ENCODE results near the gene TTC17.

The TTC17 gene

DNA sequence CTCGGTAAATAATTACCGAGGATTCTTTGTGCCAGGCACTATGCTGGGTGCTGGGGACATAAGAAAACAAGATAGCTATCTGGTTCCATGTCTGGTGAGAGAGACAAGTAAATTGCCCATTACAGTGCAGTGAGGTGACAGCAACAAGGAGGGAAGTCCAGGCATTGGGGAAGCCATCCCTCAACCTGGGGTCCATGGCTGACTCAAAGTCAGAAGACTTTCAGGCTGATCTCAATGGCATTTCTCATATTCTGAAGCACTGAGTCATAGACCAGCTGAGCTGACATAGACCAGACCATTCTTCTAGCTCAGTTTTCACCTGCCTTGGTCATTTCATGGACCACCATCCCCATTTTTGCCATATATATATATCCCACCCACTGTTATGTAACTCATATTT, 158.8 kb downstream of the TTC17 start:
- Mint-ChIP-seq H3K4me3 (no peak overlapping the region), H3K36me3 (no peaks in the 10 kb centered on the region), H3K4me1 (ENCODE audit: low read depth) (peaks cover 8% of the 10 kb centered on the region), H3K27me3 (peaks cover 15% of the 10 kb centered on the region), H3K27ac (no peak overlapping the region), H3K9me3 (ENCODE audit: low read depth) (peaks cover 5% of the 10 kb centered on the region)

- H3K4me3 Mint-ChIP-seq, result no peak overlapping the region
- H3K36me3 Mint-ChIP-seq, result no peaks in the 10 kb centered on the region
- H3K9me3 Mint-ChIP-seq (ENCODE audit: low read depth), result peaks cover 5% of the 10 kb centered on the region
- peaks cover 13% of the 10 kb centered on the region for H3K27me3 Mint-ChIP-seq
- H3K4me1 Mint-ChIP-seq (ENCODE audit: low read depth), result peaks cover 8% of the 10 kb centered on the region
- H3K27ac Mint-ChIP-seq, result no peak overlapping the region
Observed at GRCh38 chr11:43518408-43519160, 159.9 kb downstream of the TTC17 start.

DNA sequence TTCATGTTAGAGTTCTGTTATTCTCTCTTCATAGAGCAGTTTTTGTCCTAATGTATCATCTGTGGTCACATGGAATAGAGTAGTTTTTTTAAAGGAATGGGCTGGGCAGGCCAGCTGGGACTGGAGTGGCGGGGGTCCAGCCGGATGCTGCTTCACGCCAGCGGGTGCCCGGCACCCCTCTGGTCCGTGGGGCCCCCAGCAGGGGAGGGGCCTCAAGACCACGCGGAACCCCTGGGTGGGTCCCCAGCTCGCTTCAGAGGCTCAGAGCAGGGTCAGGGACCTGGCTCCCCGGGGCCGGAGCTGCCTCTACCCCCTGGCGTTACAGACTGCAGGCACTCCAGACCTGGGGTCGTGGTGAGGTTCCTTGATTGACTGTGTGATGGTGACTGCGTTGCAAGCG, 162.8 kb downstream of the TTC17 start:
- Mint-ChIP-seq H3K4me3 (no peak overlapping the region), H3K9me3 (ENCODE audit: low read depth) (peaks cover 9% of the 10 kb centered on the region), H3K36me3 (no peaks in the 10 kb centered on the region), H3K4me1 (ENCODE audit: low read depth) (peaks cover 8% of the 10 kb centered on the region), H3K27ac (no peak overlapping the region), H3K27me3 (peaks cover 15% of the 10 kb centered on the region)

- peaks cover 2% of the 10 kb centered on the region for H3K4me1 Mint-ChIP-seq (ENCODE audit: low read depth)
- H3K9me3 Mint-ChIP-seq (ENCODE audit: low read depth), result peaks cover 9% of the 10 kb centered on the region
- no peak overlapping the region for H3K4me3 Mint-ChIP-seq
- H3K27me3 Mint-ChIP-seq, result peaks cover 8% of the 10 kb centered on the region
- no peak overlapping the region for H3K27ac Mint-ChIP-seq
- no peaks in the 10 kb centered on the region for H3K36me3 Mint-ChIP-seq
Observed at GRCh38 chr11:43523632-43524031, 164.9 kb downstream of the TTC17 start.

DNA sequence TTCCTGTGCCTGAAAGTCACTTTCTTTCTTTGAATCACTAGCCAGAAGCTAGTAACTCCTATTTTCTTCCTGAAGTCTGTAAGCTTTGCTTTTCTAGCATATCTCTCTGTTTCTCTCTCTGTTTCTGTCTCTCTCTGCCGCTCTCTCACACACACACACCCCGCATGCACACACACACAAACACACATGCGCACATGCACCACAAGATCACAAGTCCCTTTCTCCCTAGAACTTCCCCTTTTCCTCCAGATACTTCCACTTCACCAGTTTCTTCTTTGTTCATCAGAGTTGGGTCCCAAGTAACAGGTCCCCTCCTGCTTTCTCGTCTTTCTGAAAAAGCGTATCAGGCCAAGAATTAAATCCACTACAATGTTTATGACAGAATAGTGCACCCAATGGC, 173.3 kb downstream of the TTC17 start:
- H3K27ac Mint-ChIP-seq, result no peak overlapping the region
- H3K4me3 Mint-ChIP-seq, result no peak overlapping the region
- no peaks in the 10 kb centered on the region for H3K9me3 Mint-ChIP-seq (ENCODE audit: low read depth)
- H3K27me3 Mint-ChIP-seq, result peaks cover 15% of the 10 kb centered on the region
- no peaks in the 10 kb centered on the region for H3K36me3 Mint-ChIP-seq
- no peaks in the 10 kb centered on the region for H3K4me1 Mint-ChIP-seq (ENCODE audit: low read depth)

GRCh38 chr11:43537833-43538615, 179.3 kb downstream of the TTC17 start:
- peaks cover 37% of the 10 kb centered on the region for H3K27me3 Mint-ChIP-seq
- H3K4me1 Mint-ChIP-seq (ENCODE audit: low read depth), result no peaks in the 10 kb centered on the region
- no peak overlapping the region for H3K4me3 Mint-ChIP-seq
- H3K27ac Mint-ChIP-seq, result no peak overlapping the region
- H3K9me3 Mint-ChIP-seq (ENCODE audit: low read depth), result no peaks in the 10 kb centered on the region
- H3K36me3 Mint-ChIP-seq, result no peaks in the 10 kb centered on the region

- H3K27me3 Mint-ChIP-seq, result peaks cover 45% of the 10 kb centered on the region
- no peak overlapping the region for H3K27ac Mint-ChIP-seq
- peaks cover under 1% of the 10 kb centered on the region for H3K4me1 Mint-ChIP-seq (ENCODE audit: low read depth)
- H3K9me3 Mint-ChIP-seq (ENCODE audit: low read depth), result no peaks in the 10 kb centered on the region
- H3K36me3 Mint-ChIP-seq, result no peaks in the 10 kb centered on the region
- no peak overlapping the region for H3K4me3 Mint-ChIP-seq
Observed at GRCh38 chr11:43541993-43542392, 183.3 kb downstream of the TTC17 start.

- Mint-ChIP-seq H3K9me3 (ENCODE audit: low read depth) (no peaks in the 10 kb centered on the region), H3K27ac (no peak overlapping the region), H3K4me3 (no peak overlapping the region), H3K36me3 (no peaks in the 10 kb centered on the region), H3K27me3 (peaks cover 43% of the 10 kb centered on the region), H3K4me1 (ENCODE audit: low read depth) (peaks cover 2% of the 10 kb centered on the region)
Observed at GRCh38 chr11:43542750-43543712, 184.3 kb downstream of the TTC17 start.
